IMR-90 (cell line): ENCODE results near the gene CEP128. TPM values are rescaled to one million over a fixed set of nuclear protein-coding genes. Genes with fewer than 3 reads are reported as not detected.
A peak's percentile ranks its signal among the peaks of the same experiment; 100 is the strongest.

Experiments
- ATAC-seq: fragments of 200-7000 bp; cut with Tn5 transposase; 2 replicates; pipeline ENCODE4 v1.9.1; 2020; ENCODE audit warnings: low read depth, mild to moderate bottlenecking, moderate library complexity
- BruUV-seq: library from RNA; stranded (reverse); fragments of 400-500 nt; replicated peaks from 2 replicates; lab custom pipeline; 2021; lab: Mats Ljungman, UMichigan
- CTCF ChIA-PET: fragments of 300-600 bp; formaldehyde crosslinking; extraction: SDS; loops from one replicate; lab custom pipeline; 2021; ENCODE audit warnings: antibody characterized with exemption; lab: Yijun Ruan, JAX
- POLR2A ChIA-PET: fragments of 300-600 bp; sonication (Branson Sonifier 250); formaldehyde crosslinking; loops from one replicate; lab custom pipeline; 2022; ENCODE audit warnings: antibody characterized with exemption; ENCODE audit not compliant: unreplicated experiment; lab: Charles Lee
- DNase-seq: peaks from one replicate; pipeline ENCODE4 v3.0.0; 2013
- H2AFZ ChIP-seq: replicated peaks from 2 replicates; pipeline ENCODE3; 2013; ENCODE audit warnings: low read length, mild to moderate bottlenecking; ENCODE audit not compliant: poor library complexity
- H2AK5ac ChIP-seq: 2 replicates; pipeline ENCODE4 v1.6.1; 2013; ENCODE audit warnings: low read depth, low read length, inconsistent platforms
- H2AK9ac ChIP-seq: replicated peaks from 2 replicates; pipeline ENCODE3; 2013; ENCODE audit warnings: mild to moderate bottlenecking, low read depth, low read length, moderate library complexity; ENCODE audit not compliant: poor library complexity
- H2BK120ac ChIP-seq: 2 replicates; pipeline ENCODE4 v1.6.1; 2013; ENCODE audit warnings: low read depth, low read length, inconsistent platforms
- H2BK15ac ChIP-seq: 3 replicates; pipeline ENCODE4 v1.6.1; 2013; ENCODE audit warnings: low read depth, low read length, inconsistent platforms
- H2BK20ac ChIP-seq: 2 replicates; pipeline ENCODE4 v1.6.1; 2013; ENCODE audit warnings: low read depth, mild to moderate bottlenecking, inconsistent platforms, low read length, moderate library complexity
- H2BK5ac ChIP-seq: 2 replicates; pipeline ENCODE4 v1.6.1; 2013; ENCODE audit warnings: mild to moderate bottlenecking, low read depth, low read length, inconsistent platforms; ENCODE audit not compliant: poor library complexity, severe bottlenecking
- H3K14ac ChIP-seq: replicated peaks from 2 replicates; pipeline ENCODE4 v1.6.1; 2013; ENCODE audit warnings: low read depth, low read length, inconsistent platforms
- H3K18ac ChIP-seq: 2 replicates; pipeline ENCODE4 v1.6.1; 2013; ENCODE audit warnings: low read depth, low read length, control low read depth
- H3K23ac ChIP-seq: 2 replicates; pipeline ENCODE4 v1.6.1; 2013; ENCODE audit warnings: low read depth, low read length, inconsistent platforms
- H3K27ac ChIP-seq: 2 replicates; pipeline ENCODE4 v1.5.1; 2013; ENCODE audit warnings: mild to moderate bottlenecking, control low read depth, low read length; ENCODE audit not compliant: insufficient read depth
- H3K27me3 ChIP-seq: 2 replicates; pipeline ENCODE4 v1.6.1; 2013; ENCODE audit warnings: low read length; ENCODE audit not compliant: control insufficient read depth, insufficient read depth
- H3K36me3 ChIP-seq: 2 replicates; pipeline ENCODE4 v1.6.1; 2013; ENCODE audit warnings: low read length, mixed read lengths; ENCODE audit not compliant: control insufficient read depth, insufficient read depth
- H3K4ac ChIP-seq: 2 replicates; pipeline ENCODE4 v1.6.1; 2013; ENCODE audit warnings: low read depth, low read length, inconsistent platforms
- H3K4me1 ChIP-seq: 2 replicates; pipeline ENCODE4 v1.6.1; 2013; ENCODE audit warnings: low read length, mixed read lengths; ENCODE audit not compliant: control insufficient read depth, insufficient read depth
- H3K4me2 ChIP-seq: 2 replicates; pipeline ENCODE4 v1.6.1; 2013; ENCODE audit warnings: low read depth, mild to moderate bottlenecking, control low read depth, low read length, moderate library complexity
- H3K4me3 ChIP-seq: 2 replicates; pipeline ENCODE4 v1.5.1; 2013; ENCODE audit warnings: low read depth, mild to moderate bottlenecking, control low read depth, low read length, moderate library complexity; ENCODE audit not compliant: insufficient read depth
- H3K56ac ChIP-seq: 2 replicates; pipeline ENCODE4 v1.6.1; 2013; ENCODE audit warnings: low read length, inconsistent platforms; ENCODE audit not compliant: insufficient read depth; ENCODE audit errors: extremely low read depth
- H3K79me1 ChIP-seq, 2 experiments: 2 replicates each; pipeline ENCODE4 v1.6.1; 2013; ENCODE audit warnings: low read length in 2 of 2, inconsistent platforms in 1 of 2, low read depth in 1 of 2
- H3K9ac ChIP-seq: 2 replicates; pipeline ENCODE4 v1.6.1; 2013; ENCODE audit warnings: low read depth, low read length, control low read depth
- H3K9me1 ChIP-seq: 2 replicates; pipeline ENCODE4 v1.6.1; 2013; ENCODE audit warnings: low read length, inconsistent platforms; ENCODE audit not compliant: insufficient read depth
- H3K9me3 ChIP-seq: 2 replicates; pipeline ENCODE4 v1.6.1; 2013; ENCODE audit warnings: low read length; ENCODE audit not compliant: control insufficient read depth, insufficient read depth
- H4K20me1 ChIP-seq: 2 replicates; pipeline ENCODE4 v1.6.1; 2013; ENCODE audit warnings: low read length, inconsistent platforms; ENCODE audit not compliant: insufficient read depth
- H4K5ac ChIP-seq: 2 replicates; pipeline ENCODE4 v1.6.1; 2013; ENCODE audit warnings: mild to moderate bottlenecking, low read depth, low read length, control low read depth
- H4K8ac ChIP-seq, 2 experiments: 2 replicates each; pipeline ENCODE4 v1.6.1; 2013; ENCODE audit warnings: low read depth in 2 of 2, low read length in 2 of 2, control low read depth in 1 of 2, inconsistent platforms in 1 of 2
- H4K91ac ChIP-seq: 2 replicates; pipeline ENCODE4 v1.6.1; 2013; ENCODE audit warnings: low read depth, low read length, inconsistent platforms; ENCODE audit not compliant: insufficient read depth
- BHLHE40 ChIP-seq: fragments of 150-350 bp; IDR thresholded peaks from 2 replicates; pipeline ENCODE4 v1.6.1; 2016; ENCODE audit warnings: mild to moderate bottlenecking, low read depth, low read length
- CEBPB ChIP-seq: IDR thresholded peaks from 2 replicates; pipeline ENCODE4 v1.6.1; 2012; ENCODE audit warnings: low read depth, low read length, improper control_type of control experiment
- CHD1 ChIP-seq: IDR thresholded peaks from 2 replicates; pipeline ENCODE4 v1.6.1; 2012; ENCODE audit warnings: low read depth, low read length, improper control_type of control experiment
- MAFK ChIP-seq: IDR thresholded peaks from 2 replicates; pipeline ENCODE4 v1.6.1; 2012; ENCODE audit warnings: low read depth, low read length, improper control_type of control experiment
- MAZ ChIP-seq: IDR thresholded peaks from 2 replicates; pipeline ENCODE4 v1.6.1; 2012; ENCODE audit warnings: low read depth, mild to moderate bottlenecking, low read length, improper control_type of control experiment, moderate library complexity, borderline replicate concordance
- MXI1 ChIP-seq: IDR thresholded peaks from 2 replicates; pipeline ENCODE4 v1.6.1; 2012; ENCODE audit warnings: low read depth, mild to moderate bottlenecking, low read length, moderate library complexity, borderline replicate concordance
- NFE2L2 ChIP-seq: fragments of 150-350 bp; IDR thresholded peaks from 2 replicates; pipeline ENCODE4 v1.6.1; 2016; ENCODE audit warnings: low read depth, mild to moderate bottlenecking, low read length
- POLR2A ChIP-seq: IDR thresholded peaks from 2 replicates; pipeline ENCODE4 v1.6.1; 2012; ENCODE audit warnings: mild to moderate bottlenecking, low read depth, low read length
- RAD21 ChIP-seq: IDR thresholded peaks from 2 replicates; pipeline ENCODE4 v1.6.1; 2012; ENCODE audit warnings: low read length, improper control_type of control experiment
- RCOR1 ChIP-seq: IDR thresholded peaks from 2 replicates; pipeline ENCODE4 v1.6.1; 2012; ENCODE audit warnings: mild to moderate bottlenecking, low read length, improper control_type of control experiment; ENCODE audit not compliant: insufficient replicate concordance
- SMC3 ChIP-seq: fragments of 150-350 bp; IDR thresholded peaks from 2 replicates; pipeline ENCODE4 v1.6.1; 2016; ENCODE audit warnings: low read depth, mild to moderate bottlenecking, antibody characterized with exemption, low read length, moderate library complexity
- WGBS, 2 experiments: methylation state at CpG; one replicate each; pipeline versions ENCODE4 v1.1.5 to v1.1.7; 2013; ENCODE audit warnings: missing lambda C conversion rate in 2 of 2; ENCODE audit not compliant: insufficient read length in 1 of 2; ENCODE audit errors: extremely low coverage in 2 of 2; 5-methylcytosine and 5-hydroxymethylcytosine counted together
- dilution Hi-C: fragments of 300-500 bp; cut with HindIII; formaldehyde crosslinking; loops from one replicate; pipeline ENCODE4 v1.14.3; 2018; ENCODE audit warnings: low sequenced_read_pairs; ENCODE audit not compliant: unreplicated experiment
- in situ Hi-C: fragments of 300-500 bp; cut with MboI; formaldehyde crosslinking; loops from 3 replicates; pipeline ENCODE4 v1.14.3; 2019; ENCODE audit warnings: low sequenced_read_pairs, inconsistent platforms, mixed read lengths
- intact Hi-C: fragments of 100-400 bp; cut with micrococcal nuclease; formaldehyde crosslinking; loops from 2 replicates; pipeline ENCODE4 v1.10.0; 2022
- polyA plus RNA-seq, 3 experiments: library from polyadenylated mRNA; depleted of rRNA; stranded (reverse); fragments of >200 nt; gene quantifications; 2 replicates each; pipeline ENCODE4 v1.2.3, GENCODE V29; 2012; ENCODE audit warnings: low replicate concordance in 1 of 3
- total RNA-seq: library from RNA; depleted of rRNA; stranded (reverse); fragments of >200 nt; gene quantifications from 2 replicates; pipeline ENCODE4 v1.2.3, GENCODE V29; 2012
- TF ChIP-seq, protein P1 (sequence below): fragments of 150-350 bp; IDR thresholded peaks from 2 replicates; pipeline ENCODE4 v1.6.1; 2016; ENCODE audit warnings: low read depth, mild to moderate bottlenecking, low read length, moderate library complexity, borderline replicate concordance
- TF ChIP-seq, protein P2 (sequence below): conservative IDR thresholded peaks from 2 replicates; pipeline ENCODE4 v1.5.1; 2012; ENCODE audit warnings: mild to moderate bottlenecking, low read depth, low read length, improper control_type of control experiment
- TF ChIP-seq, protein P3 (sequence below): fragments of 150-350 bp; IDR thresholded peaks from 2 replicates; pipeline ENCODE4 v1.6.1; 2017; ENCODE audit warnings: mild to moderate bottlenecking, antibody characterized with exemption, low read length, low read depth

The CEP128 gene
- total and polyA plus RNA-seq, 2 of the 4 experiments (the other 2 are of a cell fraction): 1.9 to 5.7 TPM

DNA sequence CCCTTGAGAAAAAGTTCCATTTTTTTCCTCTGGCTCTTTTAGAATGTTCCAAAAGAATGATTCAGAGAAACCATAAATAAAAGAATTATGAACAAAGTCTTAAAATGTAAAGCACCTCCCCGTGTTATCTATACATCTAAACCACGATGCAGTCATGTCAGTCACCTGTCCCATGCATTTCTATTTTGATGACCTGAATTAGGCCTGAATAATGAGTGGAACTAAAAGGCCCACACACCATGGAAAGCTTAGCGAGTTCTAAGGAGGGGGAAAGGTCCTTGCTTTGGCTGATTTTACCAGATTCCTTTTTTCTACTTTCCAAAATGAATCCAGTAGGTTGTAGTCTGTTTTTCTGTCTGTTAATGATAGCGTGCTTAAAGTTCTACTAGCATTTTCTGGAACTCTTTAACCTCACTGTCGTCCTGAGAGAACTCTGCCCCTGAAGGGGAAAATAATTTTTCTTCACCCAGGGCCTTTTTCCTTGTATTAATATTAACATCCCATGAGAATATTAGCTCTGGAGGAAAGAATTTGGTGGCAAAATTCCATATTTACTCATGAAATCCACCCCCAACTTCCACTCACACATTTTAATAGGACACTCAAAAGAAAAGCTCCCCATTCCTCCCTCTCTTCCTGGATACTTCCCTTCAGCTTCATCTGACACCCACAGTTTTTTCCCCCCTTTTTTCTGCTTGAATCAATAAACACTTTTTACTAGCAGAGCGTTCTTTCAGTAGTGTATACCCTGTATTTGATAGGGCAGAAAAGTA lies 464.0 kb downstream of the CEP128 start:
- Histone ChIP-seq H3K14ac (peak overlapping the region; percentile 24; the same call in 1 of the 2 replicates), H3K56ac (peak overlapping the region; percentile 42; the same call in 1 of the 2 replicates), H3K18ac (peak overlapping the region; percentile 78; the same call in 1 of the 2 replicates), H2BK20ac (peak overlapping the region; percentile 75), H3K4ac (peak overlapping the region; percentile 73), H3K9me3 (no peaks in the 10 kb centered on the region), H2BK120ac (peak overlapping the region; percentile 82), H2BK15ac (peak overlapping the region; percentile 56; the same call in 2 of the 3 replicates), H3K4me1 (peaks cover 15% of the 10 kb centered on the region), H4K5ac (peak overlapping the region; percentile 7), H3K27me3 (no peaks in the 10 kb centered on the region), H4K20me1 (no peaks in the 10 kb centered on the region), H2AK5ac (peak overlapping the region; percentile 65; the same call in 1 of the 2 replicates), H4K91ac (peak overlapping the region; percentile 37), H3K36me3 (no peaks in the 10 kb centered on the region), H2AFZ (no peak overlapping the region), H2BK5ac (peak overlapping the region; percentile 59), H3K4me3 (no peak overlapping the region), H3K9ac (no peak overlapping the region), H3K23ac (no peak overlapping the region), H4K8ac (peak overlapping the region; percentile 65 to 78), H3K79me1 (no peaks in the 10 kb centered on the region), H3K4me2 (peak overlapping the region; percentile 2; the same call in 1 of the 2 replicates), H2AK9ac (no peak overlapping the region), H3K27ac (peak overlapping the region; percentile 76; the same call in 1 of the 2 replicates), H3K9me1 (0 out of 2 replicates have a peak, but pooled peaks cover 3% of the 10 kb centered on the region)
- ATAC-seq (peak; percentile 33), DNase-seq (peak; percentile 71)
- dilution Hi-C loops: no loop called here
- CTCF ChIA-PET: interaction anchor here (0.6 kb wide), 1 partner anchor 402 kb away, joined by 3 read pairs; no protein-coding TSS in a partner anchor
- POLR2A ChIA-PET: no interaction called here
- BruUV-seq: no TSS peak
- no CpG with 5 or more reads among the region's 6 CpGs for WGBS, 2 experiments
- intact Hi-C loops: loop anchor here (2.0 to 5.0 kb wide), 3 partner anchors 51 to 420 kb away; partner anchors contain the start of gene DIO2
- in situ Hi-C loops: no loop called here
- no peak for TF ChIP-seq CHD1
- no peak for TF ChIP-seq BHLHE40
- no peak for TF ChIP-seq NFE2L2
- no peak for TF ChIP-seq MAFK
- TF ChIP-seq, protein P1, sequence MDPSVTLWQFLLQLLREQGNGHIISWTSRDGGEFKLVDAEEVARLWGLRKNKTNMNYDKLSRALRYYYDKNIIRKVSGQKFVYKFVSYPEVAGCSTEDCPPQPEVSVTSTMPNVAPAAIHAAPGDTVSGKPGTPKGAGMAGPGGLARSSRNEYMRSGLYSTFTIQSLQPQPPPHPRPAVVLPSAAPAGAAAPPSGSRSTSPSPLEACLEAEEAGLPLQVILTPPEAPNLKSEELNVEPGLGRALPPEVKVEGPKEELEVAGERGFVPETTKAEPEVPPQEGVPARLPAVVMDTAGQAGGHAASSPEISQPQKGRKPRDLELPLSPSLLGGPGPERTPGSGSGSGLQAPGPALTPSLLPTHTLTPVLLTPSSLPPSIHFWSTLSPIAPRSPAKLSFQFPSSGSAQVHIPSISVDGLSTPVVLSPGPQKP: no peak
- no peak for TF ChIP-seq MAZ
- TF ChIP-seq RCOR1: no peak
- TF ChIP-seq, protein P2, sequence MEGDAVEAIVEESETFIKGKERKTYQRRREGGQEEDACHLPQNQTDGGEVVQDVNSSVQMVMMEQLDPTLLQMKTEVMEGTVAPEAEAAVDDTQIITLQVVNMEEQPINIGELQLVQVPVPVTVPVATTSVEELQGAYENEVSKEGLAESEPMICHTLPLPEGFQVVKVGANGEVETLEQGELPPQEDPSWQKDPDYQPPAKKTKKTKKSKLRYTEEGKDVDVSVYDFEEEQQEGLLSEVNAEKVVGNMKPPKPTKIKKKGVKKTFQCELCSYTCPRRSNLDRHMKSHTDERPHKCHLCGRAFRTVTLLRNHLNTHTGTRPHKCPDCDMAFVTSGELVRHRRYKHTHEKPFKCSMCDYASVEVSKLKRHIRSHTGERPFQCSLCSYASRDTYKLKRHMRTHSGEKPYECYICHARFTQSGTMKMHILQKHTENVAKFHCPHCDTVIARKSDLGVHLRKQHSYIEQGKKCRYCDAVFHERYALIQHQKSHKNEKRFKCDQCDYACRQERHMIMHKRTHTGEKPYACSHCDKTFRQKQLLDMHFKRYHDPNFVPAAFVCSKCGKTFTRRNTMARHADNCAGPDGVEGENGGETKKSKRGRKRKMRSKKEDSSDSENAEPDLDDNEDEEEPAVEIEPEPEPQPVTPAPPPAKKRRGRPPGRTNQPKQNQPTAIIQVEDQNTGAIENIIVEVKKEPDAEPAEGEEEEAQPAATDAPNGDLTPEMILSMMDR: no peak
- TF ChIP-seq POLR2A: no peak
- TF ChIP-seq CEBPB: no peak
- TF ChIP-seq RAD21: no peak
- no peak for TF ChIP-seq SMC3
- TF ChIP-seq MXI1: no peak
- TF ChIP-seq, protein P3, sequence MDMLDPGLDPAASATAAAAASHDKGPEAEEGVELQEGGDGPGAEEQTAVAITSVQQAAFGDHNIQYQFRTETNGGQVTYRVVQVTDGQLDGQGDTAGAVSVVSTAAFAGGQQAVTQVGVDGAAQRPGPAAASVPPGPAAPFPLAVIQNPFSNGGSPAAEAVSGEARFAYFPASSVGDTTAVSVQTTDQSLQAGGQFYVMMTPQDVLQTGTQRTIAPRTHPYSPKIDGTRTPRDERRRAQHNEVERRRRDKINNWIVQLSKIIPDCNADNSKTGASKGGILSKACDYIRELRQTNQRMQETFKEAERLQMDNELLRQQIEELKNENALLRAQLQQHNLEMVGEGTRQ: no peak
